Inflammatory macrophage treated with lipopolysaccharide for 4 hours (primary cell): ENCODE measurements around the gene SNRNP25.

Experiments
- DNase-seq: peaks from one replicate; pipeline ENCODE4 v3.0.0-alpha.2; 2020

SNRNP25 gene

GRCh38 chr16:104928-105327 is 51.3 kb downstream of the SNRNP25 start:
- no peak for DNase-seq

- no peak for DNase-seq
Observed at GRCh38 chr16:105521-105920, 51.9 kb downstream of the SNRNP25 start.

- peak; percentile 67 for DNase-seq
Observed at GRCh38 chr16:106623-107324, 53.1 kb downstream of the SNRNP25 start.
